WTC11 (cell line): ENCODE measurements around the gene AMBRA1. TPM values are rescaled to one million over a fixed set of nuclear protein-coding genes. Genes with fewer than 3 reads are reported as not detected.

ENCODE experiments used
- ATAC-seq: fragments of 200-7000 bp; cut with Tn5 transposase; 2 replicates; pipeline ENCODE4 v1.10.0; 2021; ENCODE audit warnings: mild to moderate bottlenecking, moderate library complexity
- CTCF ChIA-PET: fragments of 300-600 bp; sonication (Branson Sonifier 250); formaldehyde crosslinking; loops from one replicate; lab custom pipeline; 2021; ENCODE audit warnings: antibody characterized with exemption; lab: Charles Lee
- POLR2A ChIA-PET: fragments of 350-600 bp; sonication (Branson Sonifier 250); formaldehyde crosslinking; loops from one replicate; lab custom pipeline; 2021; ENCODE audit warnings: antibody characterized with exemption; lab: Charles Lee
- DNase-seq: peaks from one replicate; pipeline ENCODE4 v3.0.0; 2021; ENCODE audit warnings: low spot score
- H3K27ac Mint-ChIP-seq: 2 replicates; pipeline ENCODE4 v1.8.0; 2021; ENCODE audit warnings: mixed read lengths
- H3K27me3 Mint-ChIP-seq: 2 replicates; pipeline ENCODE4 v1.8.0; 2021; ENCODE audit warnings: low read depth, mild to moderate bottlenecking, moderate library complexity, mixed read lengths
- H3K36me3 Mint-ChIP-seq: 2 replicates; pipeline ENCODE4 v1.8.0; 2021; ENCODE audit warnings: mixed read lengths
- H3K4me1 Mint-ChIP-seq: 2 replicates; pipeline ENCODE4 v1.8.0; 2022; ENCODE audit warnings: mixed read lengths
- H3K4me3 Mint-ChIP-seq: 2 replicates; pipeline ENCODE4 v1.8.0; 2021; ENCODE audit warnings: mild to moderate bottlenecking, moderate library complexity, mixed read lengths
- H3K9me3 Mint-ChIP-seq: 2 replicates; pipeline ENCODE4 v1.8.0; 2021; ENCODE audit warnings: mixed read lengths
- ETV6 ChIP-seq: sonication (generic); formaldehyde crosslinking; IDR thresholded peaks from 2 replicates; pipeline ENCODE4 v1.8.1; 2022; ENCODE audit warnings: mild to moderate bottlenecking, missing genetic modification reagents
- HMGA2 ChIP-seq: fragments of 250-450 bp; sonication (Bioruptor Pico); IDR thresholded peaks from 2 replicates; pipeline ENCODE4 v1.4.0; 2021; ENCODE audit warnings: mild to moderate bottlenecking, moderate library complexity
- SMAD4 ChIP-seq: sonication (generic); formaldehyde crosslinking; IDR thresholded peaks from 2 replicates; pipeline ENCODE4 v1.8.0; 2022; ENCODE audit warnings: mild to moderate bottlenecking, missing genetic modification reagents
- ZNF138 ChIP-seq: sonication (generic); formaldehyde crosslinking; conservative IDR thresholded peaks from 2 replicates; pipeline ENCODE4 v1.8.1; 2022; ENCODE audit warnings: mild to moderate bottlenecking, moderate library complexity, missing genetic modification reagents
- ZNF232 ChIP-seq: sonication (generic); formaldehyde crosslinking; IDR thresholded peaks from 2 replicates; pipeline ENCODE4 v1.8.0; 2022; ENCODE audit warnings: mild to moderate bottlenecking, missing genetic modification reagents
- ZNF263 ChIP-seq: sonication (generic); formaldehyde crosslinking; IDR thresholded peaks from 2 replicates; pipeline ENCODE4 v1.8.1; 2022; ENCODE audit warnings: low read depth, mild to moderate bottlenecking, moderate library complexity, missing genetic modification reagents
- ZNF423 ChIP-seq: fragments of 250-450 bp; sonication (Bioruptor Pico); IDR thresholded peaks from 2 replicates; pipeline ENCODE4 v2.1.2; 2022; ENCODE audit warnings: mild to moderate bottlenecking, moderate library complexity
- ZNF425 ChIP-seq: fragments of 250-450 bp; sonication (Bioruptor Pico); conservative IDR thresholded peaks from 2 replicates; pipeline ENCODE4 v1.9.0; 2021; ENCODE audit warnings: mild to moderate bottlenecking
- ZSCAN18 ChIP-seq: fragments of 250-450 bp; sonication (Bioruptor Pico); IDR thresholded peaks from 2 replicates; pipeline ENCODE4 v2.1.2; 2022; ENCODE audit warnings: mild to moderate bottlenecking, moderate library complexity
- total RNA-seq: library from RNA; stranded (reverse); gene quantifications from 3 replicates; pipeline ENCODE4 v1.2.3, GENCODE V29; 2021
- TF ChIP-seq, protein P1 (sequence below): sonication (generic); formaldehyde crosslinking; IDR thresholded peaks from 2 replicates; pipeline ENCODE4 v1.8.1; 2022; ENCODE audit warnings: mild to moderate bottlenecking, moderate library complexity, missing genetic modification reagents
- TF ChIP-seq, protein P2 (sequence below): sonication (generic); formaldehyde crosslinking; IDR thresholded peaks from 2 replicates; pipeline ENCODE4 v1.8.1; 2023; ENCODE audit warnings: mild to moderate bottlenecking, missing genetic modification reagents
- TF ChIP-seq, protein P3 (sequence below): sonication (generic); formaldehyde crosslinking; IDR thresholded peaks from 2 replicates; pipeline ENCODE4 v1.8.0; 2022; ENCODE audit warnings: mild to moderate bottlenecking, missing genetic modification reagents

Gene AMBRA1
- total RNA-seq, 1 experiment from 2014 or later, result 35.0 TPM

- TF ChIP-seq, protein P1, sequence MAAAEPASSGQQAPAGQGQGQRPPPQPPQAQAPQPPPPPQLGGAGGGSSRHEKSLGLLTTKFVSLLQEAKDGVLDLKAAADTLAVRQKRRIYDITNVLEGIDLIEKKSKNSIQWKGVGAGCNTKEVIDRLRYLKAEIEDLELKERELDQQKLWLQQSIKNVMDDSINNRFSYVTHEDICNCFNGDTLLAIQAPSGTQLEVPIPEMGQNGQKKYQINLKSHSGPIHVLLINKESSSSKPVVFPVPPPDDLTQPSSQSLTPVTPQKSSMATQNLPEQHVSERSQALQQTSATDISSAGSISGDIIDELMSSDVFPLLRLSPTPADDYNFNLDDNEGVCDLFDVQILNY (CRISPR knock-in tag), result no peak
- 0 out of 2 replicates have a peak, but pooled peaks have one; percentile 19 for TF ChIP-seq ZNF263 (CRISPR knock-in tag)
- POLR2A ChIA-PET, result no interaction called here
- Mint-ChIP-seq H3K9me3 (no peaks in the 10 kb centered on the region), H3K27me3 (no peaks in the 10 kb centered on the region), H3K4me1 (no peaks in the 10 kb centered on the region), H3K36me3 (peaks cover 11% of the 10 kb centered on the region), H3K27ac (no peak overlapping the region), H3K4me3 (no peak overlapping the region)
- CTCF ChIA-PET, result interaction anchor here (4.5 to 10.1 kb wide), 2 partner anchors 18 to 121 kb away, joined by 30 to 96 read pairs; partner anchors contain the start of gene CHRM4
- DNase-seq (no peak), ATAC-seq (no peak)
Measured at GRCh38 chr11:46408407-46408986, 185.3 kb downstream of the AMBRA1 start.

DNA sequence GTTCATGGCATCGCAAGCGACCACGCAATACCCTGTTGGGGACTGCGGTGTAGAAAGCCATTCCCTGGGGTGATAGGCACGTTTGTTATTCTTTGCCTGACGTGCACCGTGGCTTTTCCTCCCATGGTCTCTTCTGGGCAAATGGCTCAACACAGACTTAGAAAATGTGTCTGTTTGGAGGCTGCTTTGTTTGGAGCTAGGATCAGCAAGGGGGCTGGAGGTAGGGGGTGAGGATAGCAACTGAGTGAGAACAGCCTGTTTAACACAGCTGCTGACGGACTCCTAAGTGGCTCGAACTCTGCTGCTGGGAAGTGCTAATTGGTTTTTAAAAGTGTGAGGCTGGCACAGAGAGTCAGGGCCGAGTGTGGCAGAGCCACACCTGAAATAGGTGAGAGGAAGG is 186.2 kb downstream of the AMBRA1 start:
- Mint-ChIP-seq H3K27me3 (no peaks in the 10 kb centered on the region), H3K4me3 (no peak overlapping the region)
- CTCF ChIA-PET, result interaction anchor here (0.5 to 10.1 kb wide), 4 partner anchors 17 to 253 kb away, joined by 3 to 96 read pairs (median 18); partner anchors contain the start of gene CHRM4

DNA sequence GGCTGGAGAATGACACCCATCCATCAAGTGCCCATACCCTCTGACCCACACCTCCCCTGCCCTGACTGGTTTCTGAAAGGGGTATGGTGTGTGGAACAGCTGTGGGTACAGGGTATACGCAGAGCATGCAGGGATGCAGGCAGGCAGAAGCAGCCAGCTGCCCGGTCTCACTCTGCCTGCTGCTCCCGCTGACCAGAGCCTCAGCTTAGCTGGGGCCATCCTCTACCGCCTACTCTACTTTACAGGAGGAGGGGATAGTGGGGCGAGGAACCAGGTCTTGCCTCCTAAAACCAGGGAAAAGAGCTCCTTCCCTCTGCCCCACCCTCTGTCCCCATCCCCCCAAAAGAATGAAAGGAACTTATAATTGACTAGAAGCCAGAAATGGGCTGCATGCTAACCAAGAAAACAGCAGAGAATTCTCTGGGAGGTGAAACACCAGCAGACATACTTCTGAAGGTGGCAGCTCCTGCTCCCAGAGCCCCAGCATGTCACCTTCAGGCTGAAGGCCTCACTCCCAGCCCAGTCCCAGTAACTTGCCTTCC is 189.3 kb downstream of the AMBRA1 start:
- POLR2A ChIA-PET, result no interaction called here
- ATAC-seq, result no peak; the same call in 1 of the 2 replicates
- Mint-ChIP-seq H3K27ac (no peak overlapping the region), H3K27me3 (no peaks in the 10 kb centered on the region)
- TF ChIP-seq, protein P2, sequence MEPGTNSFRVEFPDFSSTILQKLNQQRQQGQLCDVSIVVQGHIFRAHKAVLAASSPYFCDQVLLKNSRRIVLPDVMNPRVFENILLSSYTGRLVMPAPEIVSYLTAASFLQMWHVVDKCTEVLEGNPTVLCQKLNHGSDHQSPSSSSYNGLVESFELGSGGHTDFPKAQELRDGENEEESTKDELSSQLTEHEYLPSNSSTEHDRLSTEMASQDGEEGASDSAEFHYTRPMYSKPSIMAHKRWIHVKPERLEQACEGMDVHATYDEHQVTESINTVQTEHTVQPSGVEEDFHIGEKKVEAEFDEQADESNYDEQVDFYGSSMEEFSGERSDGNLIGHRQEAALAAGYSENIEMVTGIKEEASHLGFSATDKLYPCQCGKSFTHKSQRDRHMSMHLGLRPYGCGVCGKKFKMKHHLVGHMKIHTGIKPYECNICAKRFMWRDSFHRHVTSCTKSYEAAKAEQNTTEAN (CRISPR knock-in tag), result no peak
- TF ChIP-seq, all 79 proteins: peak for 0
- DNase-seq, result no peak
- no peaks in the 10 kb centered on the region for H3K4me1 Mint-ChIP-seq
- H3K4me3 Mint-ChIP-seq, result no peak overlapping the region
- peaks cover 14% of the 10 kb centered on the region for H3K36me3 Mint-ChIP-seq
- CTCF ChIA-PET, result interaction anchor here (1.7 to 10.1 kb wide), 2 partner anchors 14 to 125 kb away, joined by 7 to 96 read pairs; partner anchors contain the start of gene CHRM4
- H3K9me3 Mint-ChIP-seq, result no peaks in the 10 kb centered on the region

More for the DNA sequence above, 186.2 kb downstream of the AMBRA1 start:
- no peak for TF ChIP-seq HMGA2 (CRISPR knock-in tag)
- Mint-ChIP-seq H3K9me3 (no peaks in the 10 kb centered on the region), H3K4me1 (no peaks in the 10 kb centered on the region), H3K27ac (no peak overlapping the region), H3K36me3 (peaks cover 12% of the 10 kb centered on the region)
- ATAC-seq (no peak), DNase-seq (no peak)
- POLR2A ChIA-PET, result no interaction called here

- H3K9me3 Mint-ChIP-seq, result no peaks in the 10 kb centered on the region
- peaks cover 11% of the 10 kb centered on the region for H3K36me3 Mint-ChIP-seq
- no peaks in the 10 kb centered on the region for H3K27me3 Mint-ChIP-seq
- ATAC-seq, result no peak
- DNase-seq, result no peak
- ChIA-PET CTCF (interaction anchor here (0.7 to 10.1 kb wide), 3 partner anchors 13 to 126 kb away, joined by 3 to 96 read pairs (median 7); partner anchors contain the start of gene CHRM4), POLR2A (no interaction called here)
- no peak overlapping the region for H3K4me3 Mint-ChIP-seq
- no peaks in the 10 kb centered on the region for H3K4me1 Mint-ChIP-seq
- H3K27ac Mint-ChIP-seq, result 0 out of 2 replicates have a peak overlapping the region, but pooled peaks have one; percentile 12
- TF ChIP-seq ZNF138 (no peak), ZNF232 (no peak), SMAD4 (no peak), ZSCAN18 (CRISPR knock-in tag) (no peak), ETV6 (no peak), ZNF423 (CRISPR knock-in tag) (no peak), ZNF425 (no peak)
- TF ChIP-seq, protein P3, sequence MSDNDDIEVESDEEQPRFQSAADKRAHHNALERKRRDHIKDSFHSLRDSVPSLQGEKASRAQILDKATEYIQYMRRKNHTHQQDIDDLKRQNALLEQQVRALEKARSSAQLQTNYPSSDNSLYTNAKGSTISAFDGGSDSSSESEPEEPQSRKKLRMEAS, result no peak
- TF ChIP-seq, protein P1 (CRISPR knock-in tag), result no peak
Measured at GRCh38 chr11:46402957-46403902, 190.6 kb downstream of the AMBRA1 start.
